H1 (cell line): ENCODE measurements around the gene HDLBP. TPM values are rescaled to one million over a fixed set of nuclear protein-coding genes. Genes with fewer than 3 reads are reported as not detected.

Experiments used
- SIX5 ChIP-seq: IDR thresholded peaks from 2 replicates; pipeline ENCODE4 v1.6.1; 2011; ENCODE audit warnings: mild to moderate bottlenecking, low read depth, low read length
- polyA plus RNA-seq, 7 experiments: library from polyadenylated mRNA; depleted of rRNA in 3 of 7; stranded (reverse) in 5 of 7; unstranded in 2 of 7; fragments of >200 nt in 5 of 7; fragments of 200-250 nt in 2 of 7; gene quantifications; 1 replicate in 5 of 7; 2 replicates in 1 of 7; 4 replicates in 1 of 7; pipeline versions ENCODE4 v1.2.1 to v1.2.3, GENCODE V29; 2011 to 2013; ENCODE audit warnings: missing spikeins in 2 of 7, mixed read lengths in 2 of 7
- total RNA-seq: library from RNA; stranded (reverse); fragmentation: NEBNext Ultra II Directional; extraction: Animal tissue kit (Norgen Biotek cat#: 25700); gene quantifications from 2 replicates; pipeline ENCODE4 v1.2.1, GENCODE V29; 2021

HDLBP gene
- total and polyA plus RNA-seq, 2 of the 8 experiments (the other 6 are each of a cell fraction or from before 2014, with no cell fraction given), result 185 to 360 TPM

GRCh38 chr2:241200822-241201395 is 114.6 kb downstream of the HDLBP start (continued):
- TF ChIP-seq SIX5, result no peak
